Medulla oblongata (tissue), 1 donor: ENCODE measurements around the gene BAIAP2L2.
"Not testable (repeated sequence)": the region's sequence is repeated elsewhere in the genome, so short reads cannot be mapped to it uniquely, and the experiment has no call there.

ENCODE experiments used
- DNase-seq: peaks from one replicate; pipeline ENCODE4 v3.0.0-alpha.2; 2015; ENCODE audit errors: extremely low spot score

The BAIAP2L2 gene

GRCh38 chr22:38038890-38039812, 71.3 kb downstream of the BAIAP2L2 start:
- DNase-seq = no peak

GRCh38 chr22:38038426-38038825, 72.1 kb downstream of the BAIAP2L2 start:
- DNase-seq = peak; percentile 94

GRCh38 chr22:38037367-38038150, 72.9 kb downstream of the BAIAP2L2 start:
- not testable (repeated sequence) for DNase-seq

GRCh38 chr22:38036392-38037062, 74.0 kb downstream of the BAIAP2L2 start:
- no peak for DNase-seq

- no peak for DNase-seq
These were observed 75.0 kb downstream of the BAIAP2L2 start for GRCh38 chr22:38035530-38035885.
